GM21737 (cell line): ENCODE results near the gene UBE2F.
"Not testable (repeated sequence)": the region's sequence is repeated elsewhere in the genome, so short reads cannot be mapped to it uniquely, and the experiment has no call there.

Experiments used
- ATAC-seq: cut with Tn5 transposase; IDR thresholded peaks from one replicate; pipeline ENCODE4 v1.9.1; 2021; ENCODE audit warnings: mild to moderate bottlenecking, moderate library complexity; ENCODE audit not compliant: unreplicated experiment

Gene UBE2F

GRCh38 chr2:238013806-238014205, 47.0 kb downstream of the UBE2F start:
- ATAC-seq: no peak

- no peak for ATAC-seq
Observed at GRCh38 chr2:238015705-238016104, 48.9 kb downstream of the UBE2F start.

- ATAC-seq: no peak
Observed at GRCh38 chr2:238016526-238016925, 49.7 kb downstream of the UBE2F start.

GRCh38 chr2:238019962-238020361, 53.1 kb downstream of the UBE2F start:
- ATAC-seq: no peak

GRCh38 chr2:238020816-238021215, 54.0 kb downstream of the UBE2F start:
- no peak for ATAC-seq

GRCh38 chr2:238021327-238021726, 54.5 kb downstream of the UBE2F start:
- ATAC-seq: no peak

GRCh38 chr2:238022594-238023157, 55.9 kb downstream of the UBE2F start:
- no peak for ATAC-seq

- ATAC-seq: no peak
Observed at GRCh38 chr2:238023608-238024007, 56.8 kb downstream of the UBE2F start.

GRCh38 chr2:238024986-238025385, 58.2 kb downstream of the UBE2F start:
- no peak for ATAC-seq

- ATAC-seq: no peak
Observed at GRCh38 chr2:238025741-238026360, 59.0 kb downstream of the UBE2F start.

GRCh38 chr2:238027058-238027457, 60.2 kb downstream of the UBE2F start:
- ATAC-seq: no peak

- ATAC-seq: no peak
Observed at GRCh38 chr2:238027591-238028415, 61.0 kb downstream of the UBE2F start.

- no peak for ATAC-seq
Observed at GRCh38 chr2:238029853-238030252, 63.0 kb downstream of the UBE2F start.

GRCh38 chr2:238030422-238031155, 63.8 kb downstream of the UBE2F start:
- no peak for ATAC-seq

- no peak for ATAC-seq
Observed at GRCh38 chr2:238031751-238032150, 64.9 kb downstream of the UBE2F start.

GRCh38 chr2:238032755-238033337, 66.0 kb downstream of the UBE2F start:
- no peak for ATAC-seq

- not testable (repeated sequence) for ATAC-seq
Observed at GRCh38 chr2:238033991-238034390, 67.2 kb downstream of the UBE2F start.

- ATAC-seq: no peak
Observed at GRCh38 chr2:238038203-238038602, 71.4 kb downstream of the UBE2F start.

GRCh38 chr2:238039151-238039550, 72.3 kb downstream of the UBE2F start:
- no peak for ATAC-seq

GRCh38 chr2:238039985-238040384, 73.2 kb downstream of the UBE2F start:
- ATAC-seq: no peak

- ATAC-seq: no peak
Observed at GRCh38 chr2:238040918-238041317, 74.1 kb downstream of the UBE2F start.
